Stimulated activated effector memory CD8-positive, alpha-beta T cell treated with anti-CD3 and anti-CD28 coated beads, Interleukin-12 subunit alpha, Interleukin-12 subunit beta, amount 100 ng/mL, for 72 hours (primary cell): ENCODE results near the gene LARP4.

ENCODE experiments used
- ATAC-seq: fragments of 150-1000 bp; cut with Tn5 transposase; 2 replicates; pipeline ENCODE4 v1.10.0; 2021
- DNase-seq, 2 donors: peaks; one replicate each; pipeline ENCODE4 v3.0.0; 2021 to 2022; ENCODE audit warnings: low spot score in 2 of 2
- H3K27ac Mint-ChIP-seq: one replicate; pipeline ENCODE4 v1.8.0; 2022; ENCODE audit warnings: mild to moderate bottlenecking, mixed read lengths
- H3K36me3 Mint-ChIP-seq: one replicate; pipeline ENCODE4 v1.8.0; 2022; ENCODE audit warnings: mild to moderate bottlenecking, mixed read lengths
- H3K4me1 Mint-ChIP-seq: one replicate; pipeline ENCODE4 v1.8.0; 2022; ENCODE audit warnings: mixed read lengths
- H3K4me3 Mint-ChIP-seq: one replicate; pipeline ENCODE4 v1.8.0; 2022; ENCODE audit warnings: mild to moderate bottlenecking, mixed read lengths
- H3K9me3 Mint-ChIP-seq: one replicate; pipeline ENCODE4 v1.8.0; 2022; ENCODE audit warnings: mixed read lengths

The LARP4 gene

GRCh38 chr12:50504798-50505674 lies 104.4 kb downstream of the LARP4 start, which contains the start of gene DIP2B:
DIP2B (plus strand) TSS chr12:50504985; CDS start chr12:50505141, 156 bp downstream.
- H3K27ac Mint-ChIP-seq, result peak within 1 kb of the TSS; percentile 94
- no peaks in the 10 kb centered on the region for H3K9me3 Mint-ChIP-seq

GRCh38 chr12:50505675-50506530 lies 105.2 kb downstream of the LARP4 start:
- peaks cover 41% of the 10 kb centered on the region for H3K4me1 Mint-ChIP-seq
- ATAC-seq, result peak; percentile 1
- H3K4me3 Mint-ChIP-seq, result peak overlapping the region; percentile 89
- peak overlapping the region; percentile 94 for H3K27ac Mint-ChIP-seq
- no peaks in the 10 kb centered on the region for H3K9me3 Mint-ChIP-seq
- no peaks in the 10 kb centered on the region for H3K36me3 Mint-ChIP-seq
- DNase-seq, result no peak

More at GRCh38 chr12:50504798-50505674, 104.4 kb downstream of the LARP4 start, which contains the start of gene DIP2B:
- peak within 1 kb of the TSS; percentile 89 for H3K4me3 Mint-ChIP-seq
- no peaks in the 10 kb centered on the region for H3K36me3 Mint-ChIP-seq
- ATAC-seq, result peak; percentile 93
- DNase-seq, result peak; percentile 95 to 98
- H3K4me1 Mint-ChIP-seq, result peaks cover 40% of the 10 kb centered on the region

GRCh38 chr12:50506753-50507473 lies 106.2 kb downstream of the LARP4 start:
- ATAC-seq, result no peak
- no peaks in the 10 kb centered on the region for H3K9me3 Mint-ChIP-seq
- DNase-seq, result no peak
- peaks cover 41% of the 10 kb centered on the region for H3K4me1 Mint-ChIP-seq
- H3K27ac Mint-ChIP-seq, result peak overlapping the region; percentile 6
- no peaks in the 10 kb centered on the region for H3K36me3 Mint-ChIP-seq
- H3K4me3 Mint-ChIP-seq, result peak overlapping the region; percentile 89

GRCh38 chr12:50507474-50507838 lies 106.8 kb downstream of the LARP4 start:
- ATAC-seq, result no peak
- H3K4me1 Mint-ChIP-seq, result peaks cover 41% of the 10 kb centered on the region
- peak overlapping the region; percentile 89 for H3K4me3 Mint-ChIP-seq
- H3K36me3 Mint-ChIP-seq, result no peaks in the 10 kb centered on the region
- DNase-seq, result no peak
- H3K9me3 Mint-ChIP-seq, result no peaks in the 10 kb centered on the region
- peak overlapping the region; percentile 6 for H3K27ac Mint-ChIP-seq

GRCh38 chr12:50507930-50508329 lies 107.2 kb downstream of the LARP4 start:
- peak overlapping the region; percentile 89 for H3K4me3 Mint-ChIP-seq
- H3K36me3 Mint-ChIP-seq, result no peaks in the 10 kb centered on the region
- H3K9me3 Mint-ChIP-seq, result no peaks in the 10 kb centered on the region
- DNase-seq (no peak), ATAC-seq (no peak)
- no peak overlapping the region for H3K27ac Mint-ChIP-seq
- peaks cover 41% of the 10 kb centered on the region for H3K4me1 Mint-ChIP-seq

- no peak for ATAC-seq
- Mint-ChIP-seq H3K36me3 (no peaks in the 10 kb centered on the region), H3K4me3 (no peak overlapping the region), H3K4me1 (peaks cover 41% of the 10 kb centered on the region), H3K27ac (no peak overlapping the region), H3K9me3 (no peaks in the 10 kb centered on the region)
- DNase-seq, result no peak
These were observed 107.7 kb downstream of the LARP4 start for GRCh38 chr12:50508414-50508813.

GRCh38 chr12:50508970-50509663 lies 108.4 kb downstream of the LARP4 start:
- H3K36me3 Mint-ChIP-seq, result no peaks in the 10 kb centered on the region
- H3K4me3 Mint-ChIP-seq, result no peak overlapping the region
- peaks cover 42% of the 10 kb centered on the region for H3K4me1 Mint-ChIP-seq
- no peaks in the 10 kb centered on the region for H3K9me3 Mint-ChIP-seq
- peak overlapping the region; percentile 59 for H3K27ac Mint-ChIP-seq
- no peak for ATAC-seq
- DNase-seq, result no peak

GRCh38 chr12:50514526-50515276 lies 114.0 kb downstream of the LARP4 start:
- Mint-ChIP-seq H3K4me1 (peaks cover 30% of the 10 kb centered on the region), H3K27ac (peak overlapping the region; percentile 19), H3K36me3 (no peaks in the 10 kb centered on the region), H3K4me3 (no peak overlapping the region), H3K9me3 (no peaks in the 10 kb centered on the region)
- ATAC-seq (no peak), DNase-seq (no peak)

GRCh38 chr12:50515587-50515986 lies 114.9 kb downstream of the LARP4 start:
- Mint-ChIP-seq H3K4me1 (peaks cover 26% of the 10 kb centered on the region), H3K27ac (peak overlapping the region; percentile 58), H3K9me3 (no peaks in the 10 kb centered on the region), H3K36me3 (no peaks in the 10 kb centered on the region), H3K4me3 (no peak overlapping the region)
- ATAC-seq, result no peak
- DNase-seq, result no peak

- Mint-ChIP-seq H3K4me1 (peaks cover 26% of the 10 kb centered on the region), H3K9me3 (no peaks in the 10 kb centered on the region), H3K27ac (no peak overlapping the region), H3K36me3 (no peaks in the 10 kb centered on the region), H3K4me3 (no peak overlapping the region)
- DNase-seq (no peak), ATAC-seq (peak; percentile 85)
These were observed 116.8 kb downstream of the LARP4 start for GRCh38 chr12:50517421-50518048.

GRCh38 chr12:50518090-50518489 lies 117.4 kb downstream of the LARP4 start:
- Mint-ChIP-seq H3K4me1 (peaks cover 26% of the 10 kb centered on the region), H3K27ac (no peak overlapping the region), H3K36me3 (no peaks in the 10 kb centered on the region), H3K4me3 (no peak overlapping the region), H3K9me3 (no peaks in the 10 kb centered on the region)
- no peak for ATAC-seq
- no peak for DNase-seq

GRCh38 chr12:50519353-50519752 lies 118.7 kb downstream of the LARP4 start:
- peak overlapping the region; percentile 33 for H3K27ac Mint-ChIP-seq
- no peak for ATAC-seq
- H3K4me3 Mint-ChIP-seq, result no peak overlapping the region
- H3K4me1 Mint-ChIP-seq, result peaks cover 26% of the 10 kb centered on the region
- DNase-seq, result no peak
- no peaks in the 10 kb centered on the region for H3K36me3 Mint-ChIP-seq
- H3K9me3 Mint-ChIP-seq, result no peaks in the 10 kb centered on the region

GRCh38 chr12:50520416-50521207 lies 119.9 kb downstream of the LARP4 start:
- DNase-seq (no peak), ATAC-seq (no peak)
- Mint-ChIP-seq H3K27ac (peak overlapping the region; percentile 21), H3K4me3 (no peak overlapping the region), H3K4me1 (peaks cover 17% of the 10 kb centered on the region), H3K9me3 (no peaks in the 10 kb centered on the region), H3K36me3 (no peaks in the 10 kb centered on the region)
